HFF-Myc (cell line): ENCODE results near the gene CDK6.
"Not testable (repeated sequence)": the region's sequence is repeated elsewhere in the genome, so short reads cannot be mapped to it uniquely, and the experiment has no call there.

Experiments
- DNase-seq: peaks from one replicate; pipeline ENCODE4 v3.0.0-alpha.2; 2011; ENCODE audit warnings: low read depth; ENCODE audit errors: extremely low read depth
- H3K4me3 ChIP-seq: replicated peaks from 2 replicates; pipeline ENCODE4 v1.5.1; 2011; ENCODE audit warnings: low read depth, mild to moderate bottlenecking, control low read depth, low read length
- TF ChIP-seq, protein P1 (sequence below): IDR thresholded peaks from 2 replicates; pipeline ENCODE4 v1.5.1; 2012; ENCODE audit warnings: mild to moderate bottlenecking, low read depth, low read length, control low read depth; ENCODE audit errors: missing control alignments

Gene CDK6

DNA sequence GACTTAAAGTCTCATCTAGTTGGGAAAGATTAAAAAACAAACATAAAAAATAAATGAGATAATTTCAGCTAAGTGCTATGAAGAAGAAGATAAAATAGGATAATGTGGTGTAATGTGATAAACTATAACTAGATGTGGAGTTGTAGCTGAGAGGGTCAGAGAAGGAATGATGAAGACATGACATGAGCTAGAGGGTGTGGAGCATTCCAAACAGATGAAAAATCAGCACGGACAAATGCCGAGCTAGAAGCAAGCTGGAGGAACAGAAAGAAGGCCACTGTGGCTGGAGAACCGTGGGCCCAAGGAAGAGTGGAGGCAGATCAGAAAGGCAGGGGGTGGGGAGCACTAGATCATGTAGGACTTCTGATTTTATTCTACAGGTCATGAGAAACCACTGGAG lies 70.6 kb downstream of the CDK6 start:
- TF ChIP-seq, protein P1, sequence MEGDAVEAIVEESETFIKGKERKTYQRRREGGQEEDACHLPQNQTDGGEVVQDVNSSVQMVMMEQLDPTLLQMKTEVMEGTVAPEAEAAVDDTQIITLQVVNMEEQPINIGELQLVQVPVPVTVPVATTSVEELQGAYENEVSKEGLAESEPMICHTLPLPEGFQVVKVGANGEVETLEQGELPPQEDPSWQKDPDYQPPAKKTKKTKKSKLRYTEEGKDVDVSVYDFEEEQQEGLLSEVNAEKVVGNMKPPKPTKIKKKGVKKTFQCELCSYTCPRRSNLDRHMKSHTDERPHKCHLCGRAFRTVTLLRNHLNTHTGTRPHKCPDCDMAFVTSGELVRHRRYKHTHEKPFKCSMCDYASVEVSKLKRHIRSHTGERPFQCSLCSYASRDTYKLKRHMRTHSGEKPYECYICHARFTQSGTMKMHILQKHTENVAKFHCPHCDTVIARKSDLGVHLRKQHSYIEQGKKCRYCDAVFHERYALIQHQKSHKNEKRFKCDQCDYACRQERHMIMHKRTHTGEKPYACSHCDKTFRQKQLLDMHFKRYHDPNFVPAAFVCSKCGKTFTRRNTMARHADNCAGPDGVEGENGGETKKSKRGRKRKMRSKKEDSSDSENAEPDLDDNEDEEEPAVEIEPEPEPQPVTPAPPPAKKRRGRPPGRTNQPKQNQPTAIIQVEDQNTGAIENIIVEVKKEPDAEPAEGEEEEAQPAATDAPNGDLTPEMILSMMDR, result no peak
- H3K4me3 ChIP-seq, result no peak overlapping the region
- DNase-seq, result no peak

DNA sequence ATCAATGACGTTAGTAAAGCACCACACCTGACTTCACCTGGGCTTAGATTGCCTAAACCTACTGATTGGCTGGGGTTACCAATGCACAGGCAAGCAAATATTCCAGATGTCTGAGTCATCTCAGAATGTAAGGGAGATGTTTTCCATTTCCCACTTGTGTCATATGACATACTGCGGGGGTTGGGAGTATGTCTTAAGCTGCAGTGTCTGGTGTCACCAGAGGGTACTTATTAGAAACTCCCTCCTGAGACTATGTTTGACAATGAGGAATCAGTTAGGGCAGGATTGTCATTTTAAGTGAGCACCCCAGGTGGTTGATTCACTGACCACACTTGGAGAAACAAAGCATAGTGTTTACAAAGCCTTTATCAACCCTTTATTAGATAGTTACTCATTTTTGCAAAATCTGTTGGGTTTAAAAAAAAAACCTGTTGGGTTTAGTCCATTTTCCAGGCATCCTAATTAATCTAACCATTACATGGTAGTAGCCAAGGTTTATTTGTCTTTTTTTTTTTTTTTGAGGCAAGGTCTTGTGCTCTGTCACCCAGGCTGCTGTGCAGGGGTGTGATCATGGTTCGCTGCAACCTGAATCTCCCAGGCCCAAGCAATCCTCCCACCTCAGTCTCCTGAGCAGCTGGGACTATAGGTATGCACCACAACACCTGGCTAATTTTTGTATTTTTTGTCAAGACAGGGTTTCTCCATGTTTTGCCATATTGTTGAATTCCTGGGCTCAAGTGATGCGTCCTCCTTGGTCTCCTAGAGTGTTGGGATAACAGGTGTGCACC lies 72.5 kb downstream of the CDK6 start:
- H3K4me3 ChIP-seq, result no peak overlapping the region
- TF ChIP-seq, protein P1, result no peak
- peak; percentile 75 for DNase-seq

DNA sequence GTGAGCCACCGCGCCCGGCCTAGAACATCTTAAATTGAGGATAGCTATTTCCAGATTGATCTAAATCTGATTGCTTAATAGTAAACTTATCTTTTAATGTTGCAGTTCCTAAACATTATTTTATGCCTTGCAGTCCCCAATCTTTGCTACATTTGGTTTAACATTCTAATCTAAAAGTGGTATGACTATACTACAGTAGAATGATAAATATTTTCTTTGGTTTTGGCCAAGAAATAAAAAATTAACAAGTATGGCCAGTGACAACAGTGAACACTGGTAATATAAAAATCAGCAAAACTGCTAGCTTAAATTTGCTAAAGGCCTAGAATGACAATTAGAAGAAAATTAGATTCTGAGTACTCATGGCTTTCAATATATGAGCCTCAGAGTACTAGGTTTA lies 73.5 kb downstream of the CDK6 start:
- no peak for DNase-seq
- TF ChIP-seq, protein P1, result no peak
- no peak overlapping the region for H3K4me3 ChIP-seq

DNA sequence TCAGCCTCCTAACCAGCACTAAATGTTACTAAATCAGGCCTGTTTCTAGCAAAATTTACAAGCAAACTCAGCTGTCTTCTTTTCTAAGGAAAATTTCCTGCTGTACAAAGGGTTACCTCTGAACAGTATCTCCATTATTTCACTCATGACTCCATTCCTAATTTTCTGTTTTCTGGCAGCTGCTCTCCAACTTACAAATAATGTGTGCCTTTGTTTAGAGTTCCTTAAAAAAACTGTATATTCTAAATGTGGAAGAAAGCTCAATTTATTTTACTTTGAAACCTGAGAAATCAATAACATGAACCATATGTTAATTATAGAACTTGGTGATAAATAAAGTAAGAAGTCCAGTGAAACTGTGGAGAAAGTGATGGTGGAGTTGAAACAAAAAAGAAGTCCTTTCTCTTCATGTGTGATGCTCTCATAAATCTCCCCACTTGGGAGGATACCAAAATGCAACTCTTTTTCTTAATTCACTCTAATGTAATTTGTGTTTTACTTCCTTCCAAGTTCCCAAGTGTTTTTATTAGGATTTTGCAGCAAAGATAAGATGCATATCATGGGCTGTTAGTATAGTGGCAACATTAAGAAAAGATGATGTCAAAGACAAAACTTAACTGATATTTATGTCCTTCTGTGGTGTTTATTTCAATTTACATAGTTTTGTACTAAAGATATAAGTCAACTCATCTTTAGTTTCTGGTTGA lies 74.8 kb downstream of the CDK6 start:
- TF ChIP-seq, protein P1, result no peak
- DNase-seq, result no peak
- H3K4me3 ChIP-seq, result no peak overlapping the region

DNA sequence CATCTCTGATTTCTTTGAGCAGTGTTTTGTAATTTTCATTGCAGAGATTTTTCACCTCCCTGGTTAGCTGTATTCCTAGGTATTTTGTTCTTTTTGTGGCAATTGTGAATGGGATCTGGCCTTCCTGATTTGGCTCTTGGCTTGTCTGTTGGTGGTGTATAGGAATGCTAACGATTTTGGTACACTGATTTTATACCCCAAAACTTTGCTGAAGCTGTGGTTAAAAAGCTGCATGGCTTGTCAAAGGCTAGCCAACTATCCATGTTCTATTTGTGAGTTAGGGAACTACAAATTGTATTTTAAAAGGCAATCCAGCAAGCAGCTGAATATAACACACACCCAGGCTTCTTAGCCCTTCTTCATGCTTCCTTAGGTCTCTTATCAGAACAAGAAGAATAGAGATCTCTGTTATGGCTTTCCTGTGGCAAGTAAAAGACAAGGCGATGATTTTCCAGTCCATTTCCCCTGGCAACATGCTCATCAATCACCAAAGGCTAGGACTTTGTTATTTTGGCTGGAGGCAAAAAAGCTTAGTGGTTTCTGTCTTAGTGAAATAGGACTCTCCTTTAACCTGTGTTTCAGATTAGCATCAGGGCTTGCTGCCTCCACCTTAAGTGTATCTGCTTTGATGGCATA lies 77.5 kb downstream of the CDK6 start:
- no peak for DNase-seq
- no peak overlapping the region for H3K4me3 ChIP-seq
- TF ChIP-seq, protein P1, result no peak

DNA sequence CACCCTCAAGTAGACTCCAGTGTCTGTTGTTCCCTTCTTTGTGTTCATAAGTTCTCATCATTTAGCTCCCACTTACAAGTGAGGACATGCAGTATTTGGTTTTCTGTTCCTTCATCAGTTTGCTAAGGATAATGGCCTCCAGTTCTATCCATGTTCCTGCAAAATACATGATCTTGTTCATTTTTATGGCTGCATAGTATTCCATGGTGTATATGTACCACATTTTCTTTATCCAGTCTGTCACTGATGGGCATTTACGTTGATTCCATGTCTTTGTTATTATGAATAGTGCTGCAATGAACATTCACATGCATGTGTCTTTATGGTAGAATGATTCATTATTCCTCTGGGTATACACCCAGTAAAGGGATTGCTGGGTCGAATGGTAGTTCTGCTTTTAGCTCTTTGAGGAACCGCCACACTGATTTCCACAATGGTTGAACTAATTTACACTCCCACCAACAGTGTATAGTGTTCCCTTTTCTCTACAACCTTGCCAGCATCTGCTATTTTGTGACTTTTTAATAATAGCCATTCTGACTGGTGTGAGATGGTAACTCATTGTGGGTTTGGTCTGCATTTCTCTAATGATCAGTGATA lies 79.0 kb downstream of the CDK6 start:
- H3K4me3 ChIP-seq, DNase-seq: not testable (repeated sequence)

DNA sequence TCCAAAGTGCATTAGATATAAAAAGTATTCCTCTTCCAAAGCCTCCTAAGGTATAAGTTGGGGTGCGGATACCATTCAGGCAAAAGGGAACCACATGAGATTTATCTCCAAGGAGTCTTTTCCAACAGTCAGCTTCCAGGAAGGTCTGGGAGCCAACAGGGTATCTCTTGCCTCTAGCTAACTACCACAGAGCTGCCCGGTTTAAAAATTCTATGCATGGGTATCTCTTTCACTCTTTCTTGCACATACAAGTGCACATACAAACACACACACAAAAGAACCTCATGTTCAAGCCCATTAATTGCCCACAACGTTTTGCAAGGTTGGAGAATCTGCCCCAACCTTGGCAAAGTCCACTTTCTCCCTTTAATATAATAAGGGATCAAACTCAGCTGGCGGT lies 80.7 kb downstream of the CDK6 start:
- no peak for DNase-seq
- no peak overlapping the region for H3K4me3 ChIP-seq
- TF ChIP-seq, protein P1, result no peak
